ENCODE data around the gene EXD1. TPM values are rescaled to one million over a fixed set of nuclear protein-coding genes. Genes with fewer than 3 reads are reported as not detected.

The EXD1 gene
- total RNA-seq, 1 experiment from 2014 or later = 0.37 TPM

GRCh38 chr15:41161336-41161735, 69.2 kb downstream of the EXD1 start:
- H3K4me1 Mint-ChIP-seq (ENCODE audit: insufficient read depth, unreplicated experiment) = no peaks in the 10 kb centered on the region
- no peaks in the 10 kb centered on the region for H3K9me3 Mint-ChIP-seq (ENCODE audit: unreplicated experiment)
- DNase-seq (ENCODE audit: unreplicated experiment) = no peak
- no peaks in the 10 kb centered on the region for H3K36me3 Mint-ChIP-seq (ENCODE audit: insufficient read depth, unreplicated experiment)
- ChIA-PET POLR2A (interaction anchor here (1.1 kb wide), 1 partner anchor 45 kb away, joined by 5 read pairs; the partner anchor contains the start of gene INO80), CTCF (no interaction called here)
- peaks cover 6% of the 10 kb centered on the region for H3K27me3 Mint-ChIP-seq (ENCODE audit: insufficient read depth, unreplicated experiment)
- BruUV-seq (replicated peaks) = no TSS peak
- no peak overlapping the region for H3K4me3 Mint-ChIP-seq (ENCODE audit: unreplicated experiment)
- intact Hi-C loops (cut with micrococcal nuclease) = no loop called here
- TF ChIP-seq CTCF (IDR thresholded peaks at IDR 0.05; ENCODE audit: unreplicated experiment) = no peak
- no peak overlapping the region for H3K27ac Mint-ChIP-seq (ENCODE audit: low read depth, unreplicated experiment)

- H3K27me3 Mint-ChIP-seq (ENCODE audit: insufficient read depth, unreplicated experiment) = peaks cover under 1% of the 10 kb centered on the region
- no peak for DNase-seq (ENCODE audit: unreplicated experiment)
- H3K4me3 Mint-ChIP-seq (ENCODE audit: unreplicated experiment) = no peak overlapping the region
- intact Hi-C loops (cut with micrococcal nuclease) = no loop called here
- CTCF ChIA-PET = no interaction called here
- no peaks in the 10 kb centered on the region for H3K9me3 Mint-ChIP-seq (ENCODE audit: unreplicated experiment)
- H3K27ac Mint-ChIP-seq (ENCODE audit: low read depth, unreplicated experiment) = no peak overlapping the region
- TF ChIP-seq CTCF (IDR thresholded peaks at IDR 0.05; ENCODE audit: unreplicated experiment) = no peak
- H3K4me1 Mint-ChIP-seq (ENCODE audit: insufficient read depth, unreplicated experiment) = no peaks in the 10 kb centered on the region
- POLR2A ChIA-PET = no interaction called here
- BruUV-seq (replicated peaks) = no TSS peak
- no peaks in the 10 kb centered on the region for H3K36me3 Mint-ChIP-seq (ENCODE audit: insufficient read depth, unreplicated experiment)
Observed at GRCh38 chr15:41160639-41161315, 69.8 kb downstream of the EXD1 start.

GRCh38 chr15:41154412-41154811, 76.1 kb downstream of the EXD1 start:
- H3K36me3 Mint-ChIP-seq (ENCODE audit: insufficient read depth, unreplicated experiment) = no peaks in the 10 kb centered on the region
- POLR2A ChIA-PET = no interaction called here
- CTCF ChIA-PET = interaction anchor here (0.8 kb wide), 1 partner anchor 133 kb away, joined by 3 read pairs; no protein-coding TSS in a partner anchor
- BruUV-seq (replicated peaks) = no TSS peak
- no peaks in the 10 kb centered on the region for H3K4me1 Mint-ChIP-seq (ENCODE audit: insufficient read depth, unreplicated experiment)
- H3K9me3 Mint-ChIP-seq (ENCODE audit: unreplicated experiment) = no peaks in the 10 kb centered on the region
- intact Hi-C loops (cut with micrococcal nuclease) = no loop called here
- no peak for DNase-seq (ENCODE audit: unreplicated experiment)
- no peak overlapping the region for H3K27ac Mint-ChIP-seq (ENCODE audit: low read depth, unreplicated experiment)
- no peak for TF ChIP-seq CTCF (IDR thresholded peaks at IDR 0.05; ENCODE audit: unreplicated experiment)
- no peak overlapping the region for H3K4me3 Mint-ChIP-seq (ENCODE audit: unreplicated experiment)
- no peaks in the 10 kb centered on the region for H3K27me3 Mint-ChIP-seq (ENCODE audit: insufficient read depth, unreplicated experiment)

- no peak for TF ChIP-seq CTCF (IDR thresholded peaks at IDR 0.05; ENCODE audit: unreplicated experiment)
- intact Hi-C loops (cut with micrococcal nuclease) = no loop called here
- CTCF ChIA-PET = no interaction called here
Observed at GRCh38 chr15:41153733-41154132, 76.8 kb downstream of the EXD1 start.

More at GRCh38 chr15:41153733-41154132, 76.8 kb downstream of the EXD1 start:
- Mint-ChIP-seq H3K27me3 (ENCODE audit: insufficient read depth, unreplicated experiment) (no peaks in the 10 kb centered on the region), H3K36me3 (ENCODE audit: insufficient read depth, unreplicated experiment) (no peaks in the 10 kb centered on the region), H3K4me3 (ENCODE audit: unreplicated experiment) (no peak overlapping the region), H3K27ac (ENCODE audit: low read depth, unreplicated experiment) (no peak overlapping the region), H3K9me3 (ENCODE audit: unreplicated experiment) (no peaks in the 10 kb centered on the region), H3K4me1 (ENCODE audit: insufficient read depth, unreplicated experiment) (no peaks in the 10 kb centered on the region)
- no peak for DNase-seq (ENCODE audit: unreplicated experiment)
- POLR2A ChIA-PET = no interaction called here
- BruUV-seq (replicated peaks) = no TSS peak
